ENCODE data around the gene AK5. TPM values are rescaled to one million over a fixed set of nuclear protein-coding genes. Genes with fewer than 3 reads are reported as not detected.

Gene AK5
- polyA plus RNA-seq, 2 of the 4 experiments (the other 2 are of a cell fraction): 4.9 to 6.1 TPM

DNA sequence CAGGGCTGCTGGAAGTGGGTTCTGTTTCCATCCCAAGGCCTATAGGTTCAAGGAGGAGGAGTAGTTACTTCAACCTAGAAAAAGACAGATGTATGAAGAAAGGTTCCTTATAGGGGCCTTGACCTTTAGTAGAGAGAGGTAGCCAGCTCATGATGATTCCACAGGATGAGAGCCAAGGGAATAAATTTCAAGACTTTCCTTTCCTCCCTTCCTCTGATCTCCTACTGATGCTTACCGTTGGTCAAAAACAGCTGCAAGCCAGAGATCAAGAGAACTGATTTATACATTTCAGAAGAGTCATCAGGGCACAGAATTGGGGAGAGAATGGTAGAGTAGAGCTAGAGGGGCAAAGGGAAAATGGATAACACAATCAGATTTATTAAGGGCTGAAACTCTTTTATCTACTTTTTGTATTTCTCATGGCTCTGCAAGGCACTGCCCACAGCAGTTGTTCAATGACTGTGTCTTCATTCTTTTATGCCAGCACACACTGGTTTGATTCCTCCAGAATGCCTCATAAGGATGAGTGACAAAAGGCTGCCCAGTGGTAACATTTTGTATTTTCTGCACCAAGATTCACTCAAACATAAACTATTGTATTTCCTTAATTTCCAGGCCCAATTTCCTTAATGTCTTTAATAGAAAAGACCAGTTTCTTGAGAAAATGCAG lies 37.4 kb downstream of the AK5 start:
- ChIA-PET POLR2A (no interaction called here), CTCF (no interaction called here)
- Histone ChIP-seq H3K27ac (peak overlapping the region in 1 of 2 experiments; percentile 73; a peak in 3 of 6 replicates), H3K4me3 (no peak overlapping the region), H3K4me2 (no peak overlapping the region), H3K9me3 (no peaks in the 10 kb centered on the region), H3K4me1 (peaks cover 25% of the 10 kb centered on the region)
- TF ChIP-seq, protein P1, sequence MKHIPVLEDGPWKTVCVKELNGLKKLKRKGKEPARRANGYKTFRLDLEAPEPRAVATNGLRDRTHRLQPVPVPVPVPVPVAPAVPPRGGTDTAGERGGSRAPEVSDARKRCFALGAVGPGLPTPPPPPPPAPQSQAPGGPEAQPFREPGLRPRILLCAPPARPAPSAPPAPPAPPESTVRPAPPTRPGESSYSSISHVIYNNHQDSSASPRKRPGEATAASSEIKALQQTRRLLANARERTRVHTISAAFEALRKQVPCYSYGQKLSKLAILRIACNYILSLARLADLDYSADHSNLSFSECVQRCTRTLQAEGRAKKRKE (CRISPR knock-in tag; IDR thresholded peaks at IDR 0.05; ENCODE audit: low read depth): no peak
- TF ChIP-seq RAD21 (conservative IDR thresholded peaks at IDR 0.05 in 1 of 2, IDR thresholded peaks at IDR 0.05 in 1 of 2): no peak
- no peak for DNase-seq (ENCODE audit: low read depth in 1 of 2, low spot score in 1 of 2)
- 64% methylated on average over 1 of the region's 1 CpG for WGBS (ENCODE audit: missing lambda C conversion rate)
- FAIRE-seq: no peak
- ATAC-seq: no peak

DNA sequence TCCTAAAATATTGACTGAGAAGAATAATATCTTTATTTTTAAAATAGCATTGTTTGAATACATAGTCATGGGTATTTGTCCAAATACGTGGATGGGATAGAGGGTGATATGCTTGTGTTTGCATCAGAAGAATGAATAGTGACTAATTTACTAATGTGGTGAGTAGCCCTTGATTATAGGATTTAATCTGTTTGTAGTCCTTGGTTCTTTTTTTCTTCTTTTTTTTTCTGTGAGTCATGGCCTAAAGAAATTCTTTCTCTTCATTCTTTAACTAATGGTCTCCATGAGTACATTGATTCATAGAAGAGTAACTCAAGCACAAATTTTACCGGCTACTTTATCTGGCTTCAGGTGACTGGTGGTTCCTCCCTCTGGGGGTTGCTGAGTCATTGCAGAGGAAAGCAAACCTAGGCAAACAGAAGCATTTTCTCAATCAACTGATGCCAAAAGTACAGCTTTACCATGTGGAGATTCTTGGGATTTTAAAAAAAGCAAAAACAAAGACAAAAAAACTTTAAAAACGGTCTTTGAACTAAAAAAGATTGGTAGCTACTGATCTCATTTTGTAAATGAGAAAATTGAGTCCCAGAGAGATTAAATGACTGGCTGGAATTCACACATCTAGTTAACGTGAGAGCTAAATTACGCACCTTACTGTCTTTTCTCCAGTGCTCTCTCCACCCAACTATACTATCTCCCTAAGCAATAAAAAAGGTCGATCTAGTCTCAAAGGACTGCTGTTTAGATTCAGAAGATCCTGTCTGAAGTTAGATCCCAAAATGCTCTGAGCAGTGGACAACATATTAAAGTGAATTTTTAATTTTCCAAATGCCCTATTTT lies 40.5 kb downstream of the AK5 start:
- peak overlapping the region; percentile 66 for H3K4me2 ChIP-seq
- POLR2A ChIA-PET: interaction anchor here (0.7 to 1.1 kb wide), 4 partner anchors 9 to 210 kb away, joined by 3 to 5 read pairs (median 3); no protein-coding TSS in a partner anchor
- TF ChIP-seq POLR2AphosphoS2 (conservative IDR thresholded peaks at IDR 0.05; ENCODE audit: low read length) (no peak), SMC3 (IDR thresholded peaks at IDR 0.05) (peak; percentile 9; the same call in 2 of the 3 replicates), GATA3 (IDR thresholded peaks at IDR 0.05; ENCODE audit: borderline replicate concordance) (peak; percentile 85), FOSL2 (IDR thresholded peaks at IDR 0.05) (peak; percentile 79), FOSL2 (CRISPR knock-in tag; IDR thresholded peaks at IDR 0.05) (peak; percentile 95), KDM1A (IDR thresholded peaks at IDR 0.05; ENCODE audit: low read depth) (no peak), MAFK (IDR thresholded peaks at IDR 0.05; ENCODE audit: partially characterized antibody) (peak; percentile 96), SREBF2 (IDR thresholded peaks at IDR 0.05) (no peak), RFX5 (IDR thresholded peaks at IDR 0.05) (no peak), MYC (IDR thresholded peaks at IDR 0.05; ENCODE audit: borderline replicate concordance, low read length) (no peak), ZSCAN20 (CRISPR knock-in tag; IDR thresholded peaks at IDR 0.05) (no peak), NR3C1 (IDR thresholded peaks at IDR 0.05) (no peak), MAZ (IDR thresholded peaks at IDR 0.05; ENCODE audit: borderline replicate concordance, low read depth, low read length) (no peak), RAD21 (conservative IDR thresholded peaks at IDR 0.05 in 1 of 2, IDR thresholded peaks at IDR 0.05 in 1 of 2) (peak; percentile 33 to 48; a peak in 3 of 5 replicates), ZC3H11A (IDR thresholded peaks at IDR 0.05) (no peak), BHLHE40 (IDR thresholded peaks at IDR 0.05; ENCODE audit: low read depth, low read length) (no peak), TFCP2L1 (CRISPR knock-in tag; IDR thresholded peaks at IDR 0.05) (no peak), EP300 (IDR thresholded peaks at IDR 0.05) (peak; percentile 52 to 78; a peak in 2 of 5 replicates), RNF2 (IDR thresholded peaks at IDR 0.05; ENCODE audit: borderline replicate concordance, low read depth) (no peak)
- TF ChIP-seq, protein P1 (CRISPR knock-in tag; IDR thresholded peaks at IDR 0.05; ENCODE audit: low read depth): no peak
- TF ChIP-seq, protein P2, sequence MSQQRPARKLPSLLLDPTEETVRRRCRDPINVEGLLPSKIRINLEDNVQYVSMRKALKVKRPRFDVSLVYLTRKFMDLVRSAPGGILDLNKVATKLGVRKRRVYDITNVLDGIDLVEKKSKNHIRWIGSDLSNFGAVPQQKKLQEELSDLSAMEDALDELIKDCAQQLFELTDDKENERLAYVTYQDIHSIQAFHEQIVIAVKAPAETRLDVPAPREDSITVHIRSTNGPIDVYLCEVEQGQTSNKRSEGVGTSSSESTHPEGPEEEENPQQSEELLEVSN (IDR thresholded peaks at IDR 0.05; ENCODE audit: borderline replicate concordance, low read depth): no peak
- TF ChIP-seq, protein P3, sequence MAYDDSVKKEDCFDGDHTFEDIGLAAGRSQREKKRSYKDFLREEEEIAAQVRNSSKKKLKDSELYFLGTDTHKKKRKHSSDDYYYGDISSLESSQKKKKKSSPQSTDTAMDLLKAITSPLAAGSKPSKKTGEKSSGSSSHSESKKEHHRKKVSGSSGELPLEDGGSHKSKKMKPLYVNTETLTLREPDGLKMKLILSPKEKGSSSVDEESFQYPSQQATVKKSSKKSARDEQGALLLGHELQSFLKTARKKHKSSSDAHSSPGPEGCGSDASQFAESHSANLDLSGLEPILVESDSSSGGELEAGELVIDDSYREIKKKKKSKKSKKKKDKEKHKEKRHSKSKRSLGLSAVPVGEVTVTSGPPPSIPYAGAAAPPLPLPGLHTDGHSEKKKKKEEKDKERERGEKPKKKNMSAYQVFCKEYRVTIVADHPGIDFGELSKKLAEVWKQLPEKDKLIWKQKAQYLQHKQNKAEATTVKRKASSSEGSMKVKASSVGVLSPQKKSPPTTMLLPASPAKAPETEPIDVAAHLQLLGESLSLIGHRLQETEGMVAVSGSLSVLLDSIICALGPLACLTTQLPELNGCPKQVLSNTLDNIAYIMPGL (CRISPR knock-in tag; IDR thresholded peaks at IDR 0.05; ENCODE audit: borderline replicate concordance): no peak
- TF ChIP-seq, protein P4, sequence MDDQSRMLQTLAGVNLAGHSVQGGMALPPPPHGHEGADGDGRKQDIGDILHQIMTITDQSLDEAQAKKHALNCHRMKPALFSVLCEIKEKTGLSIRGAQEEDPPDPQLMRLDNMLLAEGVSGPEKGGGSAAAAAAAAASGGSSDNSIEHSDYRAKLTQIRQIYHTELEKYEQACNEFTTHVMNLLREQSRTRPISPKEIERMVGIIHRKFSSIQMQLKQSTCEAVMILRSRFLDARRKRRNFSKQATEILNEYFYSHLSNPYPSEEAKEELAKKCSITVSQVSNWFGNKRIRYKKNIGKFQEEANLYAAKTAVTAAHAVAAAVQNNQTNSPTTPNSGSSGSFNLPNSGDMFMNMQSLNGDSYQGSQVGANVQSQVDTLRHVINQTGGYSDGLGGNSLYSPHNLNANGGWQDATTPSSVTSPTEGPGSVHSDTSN (IDR thresholded peaks at IDR 0.05): 0 out of 2 replicates have a peak, but pooled peaks have one; percentile 60
- TF ChIP-seq, protein P5, sequence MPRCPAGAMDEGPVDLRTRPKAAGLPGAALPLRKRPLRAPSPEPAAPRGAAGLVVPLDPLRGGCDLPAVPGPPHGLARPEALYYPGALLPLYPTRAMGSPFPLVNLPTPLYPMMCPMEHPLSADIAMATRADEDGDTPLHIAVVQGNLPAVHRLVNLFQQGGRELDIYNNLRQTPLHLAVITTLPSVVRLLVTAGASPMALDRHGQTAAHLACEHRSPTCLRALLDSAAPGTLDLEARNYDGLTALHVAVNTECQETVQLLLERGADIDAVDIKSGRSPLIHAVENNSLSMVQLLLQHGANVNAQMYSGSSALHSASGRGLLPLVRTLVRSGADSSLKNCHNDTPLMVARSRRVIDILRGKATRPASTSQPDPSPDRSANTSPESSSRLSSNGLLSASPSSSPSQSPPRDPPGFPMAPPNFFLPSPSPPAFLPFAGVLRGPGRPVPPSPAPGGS (IDR thresholded peaks at IDR 0.05): peak; percentile 43; the same call in 1 of the 3 replicates
- TF ChIP-seq, protein P6, sequence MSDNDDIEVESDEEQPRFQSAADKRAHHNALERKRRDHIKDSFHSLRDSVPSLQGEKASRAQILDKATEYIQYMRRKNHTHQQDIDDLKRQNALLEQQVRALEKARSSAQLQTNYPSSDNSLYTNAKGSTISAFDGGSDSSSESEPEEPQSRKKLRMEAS (IDR thresholded peaks at IDR 0.05): peak; percentile 52

More for the DNA sequence above, 40.5 kb downstream of the AK5 start:
- DNase-seq (ENCODE audit: low read depth in 1 of 2, low spot score in 1 of 2) (peak; percentile 49 to 87), ATAC-seq (peak; percentile 98 to 99), FAIRE-seq (peak; percentile 59)
- CTCF ChIA-PET: no interaction called here
- WGBS (ENCODE audit: missing lambda C conversion rate): 8% methylated on average over 6 of the region's 6 CpGs
- Histone ChIP-seq H3K27ac (peak overlapping the region; percentile 89 to 90), H3K4me3 (no peak overlapping the region), H3K4me1 (peaks cover 25% of the 10 kb centered on the region), H3K9me3 (no peaks in the 10 kb centered on the region)

Data from A549 (cell line).